Measurements from ENCODE around the gene CAPZA1. TPM values are rescaled to one million over a fixed set of nuclear protein-coding genes. Genes with fewer than 3 reads are reported as not detected.

Gene CAPZA1
- total RNA-seq, 6 experiments from 2014 or later, result 34.8 to 85.8 (median 54.7) TPM

DNA sequence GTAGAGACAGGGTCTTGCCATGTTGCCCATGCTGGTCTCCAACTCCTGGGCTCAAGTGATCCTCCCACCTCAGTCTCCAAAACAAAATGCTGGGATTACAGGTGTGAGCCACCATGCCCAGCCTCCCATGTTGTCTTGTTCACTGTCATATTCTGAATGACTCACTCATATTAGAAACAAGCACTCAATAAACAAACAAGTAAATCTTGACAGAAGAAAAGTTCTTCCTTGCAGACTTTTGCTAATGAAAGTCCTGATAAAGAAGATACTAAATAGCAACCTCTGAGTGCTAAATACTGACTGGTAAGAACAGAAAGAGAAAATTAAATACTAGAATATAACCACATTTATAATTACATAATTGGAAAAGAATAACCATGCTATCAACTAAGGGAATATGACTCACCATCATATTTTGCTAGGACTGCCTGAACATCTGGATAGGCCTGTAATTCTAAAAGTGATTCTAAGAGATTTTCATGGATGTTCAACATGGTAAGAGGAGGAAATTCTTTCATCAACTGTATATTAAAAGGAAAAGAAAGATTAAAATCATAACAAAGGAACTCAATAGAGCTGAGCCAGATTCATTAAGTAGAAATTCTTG, 37.9 kb upstream of the CAPZA1 start:
- Histone ChIP-seq H3K36me3 (peaks cover 0 to 10% (median 0%) of the 10 kb centered on the region in 4 donors), H3K9me3 (no peaks in the 10 kb centered on the region), H3K4me1 (no peaks in the 10 kb centered on the region), H3K27me3 (no peaks in the 10 kb centered on the region), H3K27ac (no peak overlapping the region), H3K4me3 (no peak overlapping the region)
- TF ChIP-seq, protein P1, sequence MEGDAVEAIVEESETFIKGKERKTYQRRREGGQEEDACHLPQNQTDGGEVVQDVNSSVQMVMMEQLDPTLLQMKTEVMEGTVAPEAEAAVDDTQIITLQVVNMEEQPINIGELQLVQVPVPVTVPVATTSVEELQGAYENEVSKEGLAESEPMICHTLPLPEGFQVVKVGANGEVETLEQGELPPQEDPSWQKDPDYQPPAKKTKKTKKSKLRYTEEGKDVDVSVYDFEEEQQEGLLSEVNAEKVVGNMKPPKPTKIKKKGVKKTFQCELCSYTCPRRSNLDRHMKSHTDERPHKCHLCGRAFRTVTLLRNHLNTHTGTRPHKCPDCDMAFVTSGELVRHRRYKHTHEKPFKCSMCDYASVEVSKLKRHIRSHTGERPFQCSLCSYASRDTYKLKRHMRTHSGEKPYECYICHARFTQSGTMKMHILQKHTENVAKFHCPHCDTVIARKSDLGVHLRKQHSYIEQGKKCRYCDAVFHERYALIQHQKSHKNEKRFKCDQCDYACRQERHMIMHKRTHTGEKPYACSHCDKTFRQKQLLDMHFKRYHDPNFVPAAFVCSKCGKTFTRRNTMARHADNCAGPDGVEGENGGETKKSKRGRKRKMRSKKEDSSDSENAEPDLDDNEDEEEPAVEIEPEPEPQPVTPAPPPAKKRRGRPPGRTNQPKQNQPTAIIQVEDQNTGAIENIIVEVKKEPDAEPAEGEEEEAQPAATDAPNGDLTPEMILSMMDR (IDR thresholded peaks at IDR 0.05), result no peak
- no peak for TF ChIP-seq POLR2A (IDR thresholded peaks at IDR 0.05)
- ATAC-seq (no peak), DNase-seq (no peak)
- intact Hi-C loops (cut with DNase I), result no loop called here

DNA sequence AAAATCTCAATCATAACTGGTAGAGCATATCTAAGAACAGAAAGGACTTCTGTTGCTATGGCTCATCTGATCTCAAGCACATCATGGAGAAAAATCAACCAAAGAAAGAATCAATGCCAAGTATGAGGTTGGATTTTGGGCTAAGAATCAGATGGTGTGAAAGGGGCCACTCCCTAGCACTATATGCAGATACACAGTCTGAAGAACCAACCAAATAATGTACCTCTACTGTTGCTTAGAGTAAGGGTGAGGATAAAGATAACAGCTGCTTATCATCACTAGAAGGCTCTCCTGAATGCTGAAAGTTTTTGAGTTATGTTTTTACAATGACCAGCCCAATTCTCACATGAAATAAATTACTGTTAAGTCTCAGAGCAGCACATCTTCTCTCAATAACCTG, 36.3 kb upstream of the CAPZA1 start:
- peaks cover 0 to 4% (median 0%) of the 10 kb centered on the region in 4 donors for H3K36me3 ChIP-seq
- no peaks in the 10 kb centered on the region for H3K9me3 ChIP-seq
- no peaks in the 10 kb centered on the region for H3K4me1 ChIP-seq
- ATAC-seq, result no peak
- H3K27ac ChIP-seq, result no peak overlapping the region
- no peak for TF ChIP-seq POLR2A (IDR thresholded peaks at IDR 0.05)
- TF ChIP-seq, protein P1 (IDR thresholded peaks at IDR 0.05), result no peak
- H3K4me3 ChIP-seq, result no peak overlapping the region
- intact Hi-C loops (cut with DNase I), result no loop called here
- no peaks in the 10 kb centered on the region for H3K27me3 ChIP-seq
- no peak for DNase-seq

DNA sequence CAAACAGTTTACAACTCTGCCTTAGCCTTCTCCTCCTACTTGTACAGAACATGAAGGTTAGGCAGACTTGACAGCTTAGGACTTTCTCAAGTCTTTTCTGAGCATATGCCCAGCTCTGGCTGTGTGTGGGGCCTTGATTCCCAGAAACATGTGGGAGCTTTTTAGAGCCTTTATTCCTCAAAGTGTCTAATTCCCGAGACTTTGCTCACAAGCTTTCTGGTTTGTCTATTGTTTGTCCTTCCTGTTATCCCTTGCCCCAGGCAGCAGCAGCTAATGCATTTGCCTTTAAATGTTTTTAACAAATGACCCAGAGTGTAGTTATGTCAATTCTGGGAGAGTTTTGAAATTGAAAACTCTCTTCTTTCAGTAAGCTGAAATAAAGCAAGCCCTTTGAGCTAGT, 29.9 kb upstream of the CAPZA1 start:
- intact Hi-C loops (cut with DNase I), result no loop called here
- 83% methylated on average over 1 of the region's 1 CpG for WGBS (ENCODE audit: insufficient coverage, low coverage, low lambda C conversion rate, missing lambda C conversion rate)
- peaks cover 0 to 3% (median 0%) of the 10 kb centered on the region in 4 donors for H3K36me3 ChIP-seq
- no peak overlapping the region for H3K27ac ChIP-seq
- no peak for ATAC-seq
- H3K4me3 ChIP-seq, result no peak overlapping the region
- no peaks in the 10 kb centered on the region for H3K9me3 ChIP-seq
- no peak for TF ChIP-seq POLR2A (IDR thresholded peaks at IDR 0.05)
- TF ChIP-seq, protein P1 (IDR thresholded peaks at IDR 0.05), result no peak
- no peaks in the 10 kb centered on the region for H3K4me1 ChIP-seq
- no peak for DNase-seq
- H3K27me3 ChIP-seq, result no peaks in the 10 kb centered on the region

DNA sequence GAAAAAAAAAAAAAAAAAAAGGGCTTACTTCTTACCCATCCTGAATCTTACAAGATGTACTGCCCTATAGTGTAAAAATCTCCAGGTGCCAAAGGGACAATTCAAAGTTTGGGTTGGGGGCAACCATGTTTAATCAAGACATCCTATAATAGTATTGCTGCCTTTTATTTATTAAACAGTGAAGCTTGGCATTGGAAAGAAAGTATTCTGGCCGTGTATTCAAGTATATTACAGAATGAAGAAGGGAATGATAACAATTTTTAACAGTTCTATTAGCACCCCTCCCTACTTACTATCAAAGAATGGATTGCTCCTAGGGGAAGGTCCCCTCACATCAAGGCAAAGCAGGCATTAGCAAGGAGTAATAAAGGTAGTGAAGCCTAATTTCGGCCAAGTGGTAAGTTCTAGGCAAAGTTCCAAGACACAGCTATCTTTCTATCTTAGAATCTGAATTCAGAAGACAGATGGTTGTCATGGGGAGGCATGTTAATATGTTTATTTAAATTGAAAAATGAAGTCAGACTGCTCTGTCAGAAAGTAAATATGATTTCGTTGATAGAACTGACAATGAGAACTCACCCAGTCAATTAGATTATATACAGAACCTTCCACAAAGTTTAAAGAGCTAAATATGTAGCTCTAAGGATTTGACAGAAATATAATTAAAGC, 25.3 kb upstream of the CAPZA1 start:
- no peak for DNase-seq
- no peaks in the 10 kb centered on the region for H3K27me3 ChIP-seq
- WGBS (ENCODE audit: insufficient coverage, low coverage, low lambda C conversion rate, missing lambda C conversion rate), result 77% methylated on average over 3 of the region's 3 CpGs
- no peak overlapping the region for H3K27ac ChIP-seq
- no peak overlapping the region for H3K4me3 ChIP-seq
- no peaks in the 10 kb centered on the region for H3K9me3 ChIP-seq
- no peaks in the 10 kb centered on the region for H3K4me1 ChIP-seq
- intact Hi-C loops (cut with DNase I), result no loop called here
- H3K36me3 ChIP-seq, result peaks cover 0 to 12% (median 0%) of the 10 kb centered on the region in 4 donors
- ATAC-seq, result no peak
- no peak for TF ChIP-seq POLR2A (IDR thresholded peaks at IDR 0.05)
- TF ChIP-seq, protein P1 (IDR thresholded peaks at IDR 0.05), result no peak
